OCI-LY1 (cell line): Measurements from ENCODE around the gene FUT1.
"Not testable (repeated sequence)": the region's sequence is repeated elsewhere in the genome, so short reads cannot be mapped to it uniquely, and the experiment has no call there.

Source experiments
- CTCF ChIP-seq: fragments of 200-600 bp; sonication (generic), shearing (Covaris generic); IDR thresholded peaks from 2 replicates; pipeline ENCODE4 v1.5.1; 2017; ENCODE audit warnings: mild to moderate bottlenecking, antibody characterized with exemption, low read length, moderate library complexity, mixed read lengths
- EZH2 ChIP-seq: fragments of 200-600 bp; sonication (generic), shearing (Covaris generic); IDR thresholded peaks from 2 replicates; pipeline ENCODE4 v1.8.0; 2017; ENCODE audit warnings: borderline replicate concordance, mixed run types, mild to moderate bottlenecking, antibody characterized with exemption, low read length, moderate library complexity, mixed read lengths

- TF ChIP-seq CTCF, EZH2: not testable (repeated sequence)
Measured at GRCh38 chr19:48718106-48718505, 34.3 kb downstream of the FUT1 start.
